Left lung (tissue), 10 donors: ENCODE data around the gene RMDN2. TPM values are rescaled to one million over a fixed set of nuclear protein-coding genes. Genes with fewer than 3 reads are reported as not detected.

ENCODE experiments used
- ATAC-seq: fragments of 200-7000 bp; cut with Tn5 transposase; one replicate; pipeline ENCODE4 v1.9.1; 2020; ENCODE audit warnings: moderate library complexity
- DNase-seq, 4 donors: peaks; one replicate each; pipeline ENCODE4 v3.0.0-alpha.2; 2013 to 2020
- H3K27ac ChIP-seq, 2 donors: fragments of 200-600 bp; sonication (generic) in 1 of 2; one replicate each; pipeline versions ENCODE4 v1.5.0 to v1.8.0; 2020 to 2021
- H3K27me3 ChIP-seq, 2 donors: fragments of 200-600 bp; sonication (generic) in 1 of 2; one replicate each; pipeline versions ENCODE4 v1.5.0 to v1.8.0; 2020 to 2021
- H3K36me3 ChIP-seq, 2 donors: fragments of 200-600 bp; sonication (generic) in 1 of 2; one replicate each; pipeline versions ENCODE4 v1.5.0 to v1.8.0; 2020 to 2021
- H3K4me1 ChIP-seq, 2 donors: fragments of 200-600 bp; one replicate each; pipeline ENCODE4 v1.8.0; 2021
- H3K4me3 ChIP-seq, 2 donors: fragments of 200-600 bp; sonication (generic) in 1 of 2; one replicate each; pipeline versions ENCODE4 v1.5.0 to v1.8.0; 2020 to 2021; ENCODE audit warnings: mild to moderate bottlenecking in 1 of 2
- H3K9me3 ChIP-seq, 2 donors: fragments of 200-600 bp; sonication (generic) in 1 of 2; one replicate each; pipeline versions ENCODE4 v1.5.0 to v1.8.0; 2020 to 2021
- intact Hi-C, 2 donors: fragments of 100-400 bp; cut with DNase I; formaldehyde crosslinking; loops; one replicate each; pipeline versions ENCODE4 v1.11.2 to v1.14.2; 2022
- polyA plus RNA-seq, 6 donors: library from polyadenylated mRNA; unstranded; fragments of 120-200 nt; gene quantifications; one replicate each; pipeline ENCODE4 v1.2.1, GENCODE V29; 2013; ENCODE audit not compliant: insufficient read length in 6 of 6
- total RNA-seq, 2 donors: library from RNA; stranded (reverse); fragmentation: NEBNext Ultra II Directional; extraction: Animal tissue kit (Norgen Biotek cat#: 25700); gene quantifications; one replicate each; pipeline ENCODE4 v1.2.1, GENCODE V29; 2021
- TF ChIP-seq, protein P1 (sequence below), 2 donors: fragments of 200-600 bp; sonication (generic) in 1 of 2; IDR thresholded peaks; one replicate each; pipeline versions ENCODE4 v1.5.0 to v1.8.0; 2021; ENCODE audit warnings: antibody characterized with exemption in 2 of 2
- donor health status: DM: no; HTN: yes; CAD: no.
- donor health status: DM: no; HTN: no; CAD: no.

The RMDN2 gene
- total and polyA plus RNA-seq, 8 donors = 14.2 to 21.7 (median 16.6) TPM

DNA sequence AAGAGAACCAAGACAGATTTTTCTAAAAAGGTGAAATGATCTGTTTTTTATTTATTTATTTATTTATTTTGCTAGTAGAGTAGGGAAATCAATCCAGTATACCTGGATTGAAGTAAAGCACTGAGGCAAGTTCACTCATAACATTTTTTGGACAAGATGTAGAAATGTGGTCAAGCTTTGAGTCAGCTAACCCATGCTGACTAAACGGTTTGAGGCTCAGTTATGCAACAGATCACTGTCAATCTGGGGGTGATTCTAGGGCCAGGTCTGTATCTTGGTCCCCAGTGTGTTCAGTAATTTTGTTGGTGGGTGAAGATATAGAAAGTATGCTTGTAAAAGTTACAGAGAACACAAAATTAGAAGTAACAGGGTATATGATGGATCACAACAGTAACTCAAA is 60.2 kb downstream of the RMDN2 start:
- H3K9me3 ChIP-seq = no peaks in the 10 kb centered on the region
- no peak for DNase-seq
- H3K4me3 ChIP-seq = no peak overlapping the region
- TF ChIP-seq, protein P1, sequence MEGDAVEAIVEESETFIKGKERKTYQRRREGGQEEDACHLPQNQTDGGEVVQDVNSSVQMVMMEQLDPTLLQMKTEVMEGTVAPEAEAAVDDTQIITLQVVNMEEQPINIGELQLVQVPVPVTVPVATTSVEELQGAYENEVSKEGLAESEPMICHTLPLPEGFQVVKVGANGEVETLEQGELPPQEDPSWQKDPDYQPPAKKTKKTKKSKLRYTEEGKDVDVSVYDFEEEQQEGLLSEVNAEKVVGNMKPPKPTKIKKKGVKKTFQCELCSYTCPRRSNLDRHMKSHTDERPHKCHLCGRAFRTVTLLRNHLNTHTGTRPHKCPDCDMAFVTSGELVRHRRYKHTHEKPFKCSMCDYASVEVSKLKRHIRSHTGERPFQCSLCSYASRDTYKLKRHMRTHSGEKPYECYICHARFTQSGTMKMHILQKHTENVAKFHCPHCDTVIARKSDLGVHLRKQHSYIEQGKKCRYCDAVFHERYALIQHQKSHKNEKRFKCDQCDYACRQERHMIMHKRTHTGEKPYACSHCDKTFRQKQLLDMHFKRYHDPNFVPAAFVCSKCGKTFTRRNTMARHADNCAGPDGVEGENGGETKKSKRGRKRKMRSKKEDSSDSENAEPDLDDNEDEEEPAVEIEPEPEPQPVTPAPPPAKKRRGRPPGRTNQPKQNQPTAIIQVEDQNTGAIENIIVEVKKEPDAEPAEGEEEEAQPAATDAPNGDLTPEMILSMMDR (IDR thresholded peaks at IDR 0.05) = no peak
- no peaks in the 10 kb centered on the region for H3K36me3 ChIP-seq
- intact Hi-C loops = loop anchor here in 1 of 2 donors (10.0 kb wide), 1 partner anchor 289 kb away; no protein-coding TSS in a partner anchor
- H3K27me3 ChIP-seq = no peaks in the 10 kb centered on the region
- no peak for ATAC-seq
- peaks cover 0 to 20% of the 10 kb centered on the region in 2 donors for H3K4me1 ChIP-seq
- no peak overlapping the region for H3K27ac ChIP-seq

DNA sequence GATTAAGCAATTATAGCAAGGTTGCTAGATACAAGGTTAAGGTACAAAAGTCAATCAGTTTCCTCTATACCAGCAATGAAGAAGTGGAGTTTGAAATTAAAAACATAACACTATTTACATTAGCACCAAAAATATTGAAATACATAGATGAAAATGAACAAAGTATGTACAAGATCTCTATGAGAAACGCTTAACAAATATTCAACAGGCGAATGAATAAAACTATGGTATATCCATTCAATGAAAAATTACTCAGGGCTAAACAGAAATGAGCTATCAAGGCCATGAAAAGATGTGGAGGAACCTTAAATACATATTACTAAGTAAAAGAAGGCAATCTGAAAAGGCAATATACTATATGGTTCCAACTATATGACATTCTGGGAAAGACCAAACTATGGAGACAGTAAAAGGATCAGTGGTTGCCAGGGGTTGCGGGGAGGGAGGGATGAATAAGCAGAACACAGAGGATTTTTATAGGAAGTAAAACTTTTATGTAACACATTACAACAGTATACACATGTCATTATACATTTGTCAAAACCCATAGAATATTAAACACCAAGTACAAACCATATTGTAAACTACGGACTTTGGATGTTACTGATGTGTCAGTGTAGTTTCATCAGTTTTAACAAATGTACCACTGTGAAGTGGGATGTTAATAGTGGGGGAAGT is 62.1 kb downstream of the RMDN2 start:
- Histone ChIP-seq H3K4me1 (peaks cover 0 to 15% of the 10 kb centered on the region in 2 donors), H3K27ac (no peak overlapping the region), H3K9me3 (no peaks in the 10 kb centered on the region), H3K36me3 (no peaks in the 10 kb centered on the region), H3K27me3 (no peaks in the 10 kb centered on the region), H3K4me3 (no peak overlapping the region)
- ATAC-seq (no peak), DNase-seq (no peak)
- intact Hi-C loops = loop anchor here in 1 of 2 donors (10.0 kb wide), 1 partner anchor 288 kb away; no protein-coding TSS in a partner anchor
- TF ChIP-seq, protein P1 (IDR thresholded peaks at IDR 0.05) = no peak

- no peaks in the 10 kb centered on the region for H3K4me1 ChIP-seq
- no peak overlapping the region for H3K27ac ChIP-seq
- H3K36me3 ChIP-seq = peaks cover 0 to 3% of the 10 kb centered on the region in 2 donors
- ATAC-seq (no peak), DNase-seq (no peak)
- TF ChIP-seq, protein P1 (IDR thresholded peaks at IDR 0.05) = no peak
- H3K27me3 ChIP-seq = no peaks in the 10 kb centered on the region
- H3K4me3 ChIP-seq = no peak overlapping the region
- no peaks in the 10 kb centered on the region for H3K9me3 ChIP-seq
- intact Hi-C loops = no loop called here
Observed at GRCh38 chr2:37992601-37993000, 67.5 kb downstream of the RMDN2 start.

GRCh38 chr2:37993143-37993542 is 68.1 kb downstream of the RMDN2 start:
- Histone ChIP-seq H3K27me3 (no peaks in the 10 kb centered on the region), H3K27ac (no peak overlapping the region), H3K4me3 (no peak overlapping the region), H3K4me1 (no peaks in the 10 kb centered on the region), H3K9me3 (no peaks in the 10 kb centered on the region), H3K36me3 (peaks cover 0 to 9% of the 10 kb centered on the region in 2 donors)
- intact Hi-C loops = no loop called here
- ATAC-seq (no peak), DNase-seq (no peak)
- TF ChIP-seq, protein P1 (IDR thresholded peaks at IDR 0.05) = no peak

DNA sequence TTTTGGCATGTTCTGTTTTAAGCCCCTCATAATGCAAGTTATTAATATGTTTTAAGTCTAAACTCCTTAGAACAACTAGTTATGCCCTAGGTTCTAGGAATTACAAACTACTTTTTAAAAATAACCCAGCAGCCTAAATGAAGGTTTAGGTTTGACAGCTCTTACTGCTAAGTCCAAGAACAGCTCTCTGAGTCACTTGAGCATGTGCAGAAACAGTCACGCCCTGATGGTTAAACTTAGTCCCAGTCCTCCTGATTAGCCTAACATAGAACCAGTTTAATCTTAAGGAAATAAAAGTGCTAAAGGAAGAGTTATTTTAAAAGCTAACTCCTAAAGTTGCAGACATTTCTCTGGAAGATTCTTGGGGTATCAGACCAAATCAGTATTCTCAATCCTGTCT is 72.5 kb downstream of the RMDN2 start:
- TF ChIP-seq, protein P1 (IDR thresholded peaks at IDR 0.05) = no peak
- H3K36me3 ChIP-seq = peaks cover 0 to 24% of the 10 kb centered on the region in 2 donors
- no peaks in the 10 kb centered on the region for H3K27me3 ChIP-seq
- DNase-seq (no peak), ATAC-seq (no peak)
- no peaks in the 10 kb centered on the region for H3K9me3 ChIP-seq
- H3K4me3 ChIP-seq = no peak overlapping the region
- no peak overlapping the region for H3K27ac ChIP-seq
- no peaks in the 10 kb centered on the region for H3K4me1 ChIP-seq
- intact Hi-C loops = no loop called here
